Vagina (tissue), 2 donors: ENCODE results near the gene CHCHD6.

Experiments used
- POLR2A ChIP-seq, 2 donors: fragments of 450-650 bp; IDR thresholded peaks; one replicate each; pipeline ENCODE4 v1.6.1; 2017; ENCODE audit warnings: antibody characterized with exemption in 2 of 2, mild to moderate bottlenecking in 2 of 2, moderate library complexity in 2 of 2
- TF ChIP-seq, protein P1 (sequence below), 3 experiments: fragments of 450-650 bp in 2 of 3; fragments of 200-600 bp in 1 of 3; sonication (generic) in 1 of 3; IDR thresholded peaks; one replicate each; pipeline ENCODE4 v1.5.1; 2017 to 2019; ENCODE audit warnings: antibody characterized with exemption in 3 of 3, mild to moderate bottlenecking in 2 of 3, moderate library complexity in 2 of 3

DNA sequence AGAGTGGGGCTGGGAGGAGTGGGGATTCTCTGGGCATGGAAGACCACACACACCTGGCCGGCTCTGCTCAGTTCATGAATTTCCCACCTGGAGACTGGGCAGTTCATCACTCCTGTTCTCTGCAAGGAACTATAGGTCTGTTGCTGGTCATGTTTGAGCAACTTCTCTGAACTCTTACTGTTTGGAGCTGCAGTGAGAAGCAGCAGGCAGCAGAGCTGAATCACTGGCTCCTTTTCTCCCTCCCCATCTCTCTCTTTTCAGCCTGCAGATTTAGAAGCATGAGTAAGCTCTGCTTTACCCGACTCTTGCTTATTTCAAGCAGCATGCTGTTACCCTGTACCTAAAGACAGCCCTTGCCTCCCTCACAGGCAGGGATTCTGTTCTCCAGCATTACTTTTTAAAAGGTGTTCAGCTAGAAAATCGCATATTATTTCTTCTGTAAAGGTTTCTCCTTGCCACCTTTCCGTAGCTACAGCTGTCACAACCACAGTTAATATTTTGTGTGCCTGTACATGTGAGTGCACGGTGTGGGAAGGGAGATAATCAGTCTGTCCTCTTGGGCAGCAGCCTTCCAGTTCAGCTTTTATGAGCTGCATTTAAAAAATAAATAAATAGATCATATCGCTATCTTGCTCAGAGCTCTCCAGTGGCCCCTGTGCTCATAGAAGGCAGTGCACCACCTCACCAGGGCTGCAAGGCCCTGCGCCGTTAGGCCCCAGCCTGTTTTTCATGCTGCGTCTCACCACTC lies 131.6 kb downstream of the CHCHD6 start:
- TF ChIP-seq, protein P1, sequence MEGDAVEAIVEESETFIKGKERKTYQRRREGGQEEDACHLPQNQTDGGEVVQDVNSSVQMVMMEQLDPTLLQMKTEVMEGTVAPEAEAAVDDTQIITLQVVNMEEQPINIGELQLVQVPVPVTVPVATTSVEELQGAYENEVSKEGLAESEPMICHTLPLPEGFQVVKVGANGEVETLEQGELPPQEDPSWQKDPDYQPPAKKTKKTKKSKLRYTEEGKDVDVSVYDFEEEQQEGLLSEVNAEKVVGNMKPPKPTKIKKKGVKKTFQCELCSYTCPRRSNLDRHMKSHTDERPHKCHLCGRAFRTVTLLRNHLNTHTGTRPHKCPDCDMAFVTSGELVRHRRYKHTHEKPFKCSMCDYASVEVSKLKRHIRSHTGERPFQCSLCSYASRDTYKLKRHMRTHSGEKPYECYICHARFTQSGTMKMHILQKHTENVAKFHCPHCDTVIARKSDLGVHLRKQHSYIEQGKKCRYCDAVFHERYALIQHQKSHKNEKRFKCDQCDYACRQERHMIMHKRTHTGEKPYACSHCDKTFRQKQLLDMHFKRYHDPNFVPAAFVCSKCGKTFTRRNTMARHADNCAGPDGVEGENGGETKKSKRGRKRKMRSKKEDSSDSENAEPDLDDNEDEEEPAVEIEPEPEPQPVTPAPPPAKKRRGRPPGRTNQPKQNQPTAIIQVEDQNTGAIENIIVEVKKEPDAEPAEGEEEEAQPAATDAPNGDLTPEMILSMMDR (IDR thresholded peaks at IDR 0.05), result no peak
- TF ChIP-seq POLR2A (IDR thresholded peaks at IDR 0.05), result no peak
